Subcutaneous adipose tissue (tissue), 4 donors: Measurements from ENCODE around the gene EIF3L. TPM values are rescaled to one million over a fixed set of nuclear protein-coding genes. Genes with fewer than 3 reads are reported as not detected.

Source experiments
- CTCF ChIP-seq: fragments of 450-650 bp; IDR thresholded peaks from one replicate; pipeline ENCODE4 v1.5.1; 2016; ENCODE audit warnings: low read depth, mild to moderate bottlenecking, control low read depth, antibody characterized with exemption, moderate library complexity
- total RNA-seq, 4 donors: library from RNA; depleted of rRNA; stranded (reverse); fragments of >200 nt; gene quantifications; one replicate each; pipeline ENCODE4 v1.1.0, GENCODE V29; 2016

The EIF3L gene
- total RNA-seq, 4 donors from 2014 or later = 271 to 369 (median 304) TPM

GRCh38 chr22:37831472-37831871 is 17.7 kb upstream of the EIF3L start:
- TF ChIP-seq CTCF = no peak

DNA sequence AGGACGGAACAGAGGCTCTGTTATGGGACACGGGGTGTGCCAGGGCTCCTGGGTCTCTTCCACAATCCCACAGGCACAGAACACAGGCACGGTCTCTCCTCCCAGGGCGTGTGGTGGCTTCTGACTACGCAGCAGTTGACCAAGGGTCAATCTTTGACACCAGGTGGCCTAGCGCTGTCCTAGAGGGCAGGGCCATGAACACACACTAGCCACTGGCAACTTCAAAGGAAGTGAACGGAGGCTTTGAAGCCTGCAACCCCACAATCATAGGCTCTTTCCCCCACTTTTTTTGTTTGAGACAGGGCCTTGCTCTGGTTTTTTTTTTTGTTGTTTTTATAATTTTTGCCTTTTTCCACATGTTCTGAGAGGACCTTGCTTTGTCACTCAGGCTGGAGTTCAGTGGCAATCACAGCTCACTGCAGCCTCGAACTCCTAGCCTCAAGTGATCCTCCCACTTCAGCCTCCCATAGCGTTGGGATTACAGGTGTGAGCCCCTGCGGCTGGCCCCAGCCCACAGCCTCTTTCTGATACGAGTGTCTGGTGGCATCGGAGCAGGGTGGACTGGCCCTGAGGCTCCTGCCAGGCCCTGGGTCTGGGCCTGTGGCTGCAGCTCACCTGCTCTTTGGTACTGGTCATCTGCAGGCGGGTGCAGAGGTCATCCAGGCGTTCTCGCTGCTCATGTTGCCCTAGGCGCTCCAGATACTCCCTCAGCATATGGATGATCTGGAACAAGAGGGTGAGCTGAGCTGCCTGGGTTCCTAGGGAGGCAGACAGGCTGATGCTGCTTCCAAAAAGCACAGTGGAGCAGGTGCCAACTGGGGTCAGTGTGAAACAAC is 17.0 kb upstream of the EIF3L start:
- TF ChIP-seq CTCF = no peak

DNA sequence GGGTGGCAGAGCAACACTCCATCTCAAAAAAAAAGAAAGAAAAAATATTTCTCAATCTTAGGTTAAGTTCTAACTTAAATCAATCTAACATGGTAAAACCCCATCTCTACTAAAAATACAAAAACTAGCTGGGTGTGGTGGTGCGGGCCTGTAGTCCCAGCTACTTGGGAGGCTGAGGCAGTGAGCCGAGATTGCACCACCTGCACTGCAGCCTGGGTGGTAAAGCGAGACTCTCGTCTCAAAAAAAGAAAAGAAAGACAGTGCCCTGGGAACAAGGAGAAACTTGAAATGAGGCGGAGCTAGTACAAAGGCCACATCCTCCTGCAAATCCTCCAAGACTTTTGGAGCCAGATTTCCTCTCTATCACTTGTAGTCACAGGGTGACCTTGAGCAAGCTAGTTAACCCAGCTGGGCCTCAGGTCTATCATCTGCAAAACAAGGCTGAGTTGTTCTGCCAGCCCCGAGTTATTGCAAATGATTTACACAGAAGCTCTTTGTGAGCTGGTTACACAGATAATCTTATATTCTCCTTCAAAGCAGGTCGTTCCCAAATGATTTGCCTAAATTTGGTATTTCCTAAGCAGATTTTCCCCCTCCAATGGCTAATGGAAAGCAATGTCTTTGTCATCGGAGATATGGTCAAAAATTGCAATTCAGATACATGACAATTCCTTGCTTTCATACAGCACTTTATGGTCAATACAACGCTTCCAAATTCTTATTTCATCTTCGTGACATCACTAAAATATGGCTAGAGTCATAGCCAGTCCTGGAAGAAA is 7.0 kb upstream of the EIF3L start:
- no peak for TF ChIP-seq CTCF

DNA sequence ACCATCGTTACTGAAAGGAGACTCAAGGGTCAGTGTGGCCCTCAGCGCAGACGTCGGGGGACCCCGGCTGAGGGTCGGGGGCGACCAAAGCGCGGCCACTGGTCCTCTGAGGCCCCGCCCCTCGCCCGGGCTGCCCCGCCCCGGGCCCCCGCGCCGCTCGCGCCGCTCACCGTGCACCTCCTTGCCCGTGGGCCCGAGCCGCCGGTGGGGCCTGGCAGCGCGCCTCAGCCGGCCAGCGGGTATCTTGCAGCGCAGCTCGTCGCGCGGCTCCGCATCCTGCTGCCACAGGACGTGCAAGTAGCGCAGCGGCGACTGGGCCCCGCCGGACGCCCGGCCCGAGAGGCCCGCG is 5.5 kb upstream of the EIF3L start:
- TF ChIP-seq CTCF = no peak

DNA sequence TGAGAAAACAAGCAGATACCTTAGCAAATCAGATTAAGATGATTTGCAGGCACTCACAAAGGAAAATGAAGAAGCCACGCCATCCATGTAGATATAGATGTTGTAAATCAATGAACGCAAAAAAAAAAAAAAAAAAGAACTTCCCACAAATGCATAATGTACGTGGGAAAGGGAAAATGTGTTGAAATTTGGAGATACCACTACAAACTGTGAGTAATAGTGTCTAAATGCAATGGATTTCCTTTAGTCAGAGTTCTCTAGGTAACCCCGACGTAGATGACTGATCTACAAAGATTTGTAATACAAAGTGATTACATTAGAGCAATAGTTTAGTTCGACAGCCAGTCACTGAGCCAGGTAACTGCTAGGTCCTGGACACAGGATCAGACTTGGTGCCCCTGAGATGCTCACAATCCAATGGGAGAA is 4.3 kb upstream of the EIF3L start:
- no peak for TF ChIP-seq CTCF

- TF ChIP-seq CTCF = no peak
Observed at GRCh38 chr22:37846433-37846832, 2.8 kb upstream of the EIF3L start.

GRCh38 chr22:37848587-37849088 is 581 bp upstream of the EIF3L start:
- no peak for TF ChIP-seq CTCF
